HepG2 (cell line): ENCODE measurements around the gene HDLBP. TPM values are rescaled to one million over a fixed set of nuclear protein-coding genes. Genes with fewer than 3 reads are reported as not detected.
A peak's percentile ranks its signal among the peaks of the same experiment; 100 is the strongest.

Experiments used
- ADNP ChIP-seq: sonication (generic); formaldehyde crosslinking; IDR thresholded peaks from 2 replicates; pipeline ENCODE4 v1.4.0; 2020; ENCODE audit warnings: missing genetic modification reagents
- FOXA3 ChIP-seq: IDR thresholded peaks from 2 replicates; pipeline ENCODE4 v1.6.1; 2016; ENCODE audit warnings: missing genetic modification reagents, missing compliant biosample characterization
- HMG20A ChIP-seq: IDR thresholded peaks from 2 replicates; pipeline ENCODE4 v1.6.1; 2016; ENCODE audit warnings: borderline replicate concordance
- HOXA7 ChIP-seq: sonication (generic); formaldehyde crosslinking; IDR thresholded peaks from 2 replicates; pipeline ENCODE4 v1.8.1; 2022; ENCODE audit warnings: mild to moderate bottlenecking, missing genetic modification reagents, moderate library complexity
- IRF2 ChIP-seq: IDR thresholded peaks from 2 replicates; pipeline ENCODE4 v1.6.1; 2018; ENCODE audit warnings: missing genetic modification reagents, missing compliant biosample characterization
- JUND ChIP-seq: sonication (generic); formaldehyde crosslinking; IDR thresholded peaks from 2 replicates; pipeline ENCODE4 v1.8.0; 2022; ENCODE audit warnings: mild to moderate bottlenecking, missing genetic modification reagents
- MIER3 ChIP-seq: IDR thresholded peaks from 2 replicates; pipeline ENCODE4 v1.6.1; 2016; ENCODE audit warnings: missing compliant biosample characterization, borderline replicate concordance
- MTF1 ChIP-seq: sonication (generic); formaldehyde crosslinking; IDR thresholded peaks from 2 replicates; pipeline ENCODE4 v1.5.0; 2020; ENCODE audit warnings: missing genetic modification reagents
- NCOA5 ChIP-seq: sonication (generic); formaldehyde crosslinking; IDR thresholded peaks from 2 replicates; pipeline ENCODE4 v1.4.0; 2020; ENCODE audit warnings: missing genetic modification reagents
- ONECUT2 ChIP-seq: sonication (generic); formaldehyde crosslinking; IDR thresholded peaks from 2 replicates; pipeline ENCODE4 v1.4.0; 2020; ENCODE audit warnings: missing genetic modification reagents
- PCBP1 ChIP-seq: fragments of 200-400 bp; formaldehyde crosslinking; IDR thresholded peaks from 2 replicates; pipeline ENCODE4 v1.6.1; 2017; ENCODE audit warnings: mild to moderate bottlenecking, low read depth, low read length, borderline replicate concordance
- PITX1 ChIP-seq: sonication (generic); formaldehyde crosslinking; IDR thresholded peaks from 2 replicates; pipeline ENCODE4 v1.5.1; 2020; ENCODE audit warnings: mild to moderate bottlenecking, missing genetic modification reagents
- RFXANK ChIP-seq: IDR thresholded peaks from 2 replicates; pipeline ENCODE4 v1.6.1; 2016
- RNF2 ChIP-seq: fragments of 450-650 bp; conservative IDR thresholded peaks from 2 replicates; pipeline ENCODE4 v1.6.1; 2016; ENCODE audit warnings: low read depth
- SIX1 ChIP-seq: sonication (generic); formaldehyde crosslinking; IDR thresholded peaks from 2 replicates; pipeline ENCODE4 v1.4.0; 2020; ENCODE audit warnings: missing genetic modification reagents, borderline replicate concordance
- SMAD3 ChIP-seq: sonication (generic); formaldehyde crosslinking; IDR thresholded peaks from 2 replicates; pipeline ENCODE4 v1.4.0; 2020; ENCODE audit warnings: missing genetic modification reagents
- SNAI1 ChIP-seq: sonication (generic); formaldehyde crosslinking; IDR thresholded peaks from 2 replicates; pipeline ENCODE4 v1.5.0; 2020; ENCODE audit warnings: mild to moderate bottlenecking, missing genetic modification reagents, borderline replicate concordance
- TRIM24 ChIP-seq: sonication (generic); formaldehyde crosslinking; IDR thresholded peaks from 2 replicates; pipeline ENCODE4 v1.8.0; 2022; ENCODE audit warnings: mild to moderate bottlenecking, missing genetic modification reagents
- WIZ ChIP-seq: sonication (generic); formaldehyde crosslinking; IDR thresholded peaks from 2 replicates; pipeline ENCODE4 v1.5.1; 2020; ENCODE audit warnings: mild to moderate bottlenecking, missing genetic modification reagents
- ZBTB1 ChIP-seq: sonication (generic); formaldehyde crosslinking; IDR thresholded peaks from 2 replicates; pipeline ENCODE4 v1.4.0; 2020; ENCODE audit warnings: missing genetic modification reagents, borderline replicate concordance
- ZFP91 ChIP-seq: sonication (generic); formaldehyde crosslinking; IDR thresholded peaks from 2 replicates; pipeline ENCODE4 v1.9.0; 2022; ENCODE audit warnings: missing genetic modification reagents, mild to moderate bottlenecking, borderline replicate concordance
- ZNF383 ChIP-seq: sonication (generic); formaldehyde crosslinking; IDR thresholded peaks from 2 replicates; pipeline ENCODE4 v1.4.0; 2020; ENCODE audit warnings: missing genetic modification reagents, mild to moderate bottlenecking, borderline replicate concordance
- ZNF446 ChIP-seq: sonication (generic); formaldehyde crosslinking; IDR thresholded peaks from 2 replicates; pipeline ENCODE4 v1.5.0; 2020; ENCODE audit warnings: mild to moderate bottlenecking, missing genetic modification reagents
- ZNF543 ChIP-seq: sonication (generic); formaldehyde crosslinking; IDR thresholded peaks from 2 replicates; pipeline ENCODE4 v1.4.0; 2020; ENCODE audit warnings: mild to moderate bottlenecking, missing genetic modification reagents
- ZNF687 ChIP-seq: sonication (generic); formaldehyde crosslinking; IDR thresholded peaks from 2 replicates; pipeline ENCODE4 v1.5.1; 2020; ENCODE audit warnings: mild to moderate bottlenecking, missing genetic modification reagents, moderate library complexity
- polyA plus RNA-seq, 8 experiments: library from polyadenylated mRNA; depleted of rRNA in 3 of 8; stranded (reverse) in 7 of 8; unstranded in 1 of 8; fragments of >200 nt; fragmentation: Illumina TruSeq in 4 of 8; extraction: Trizol in 4 of 8; gene quantifications; 2 replicates each; pipeline versions ENCODE4 v1.2.1 to v1.2.3, GENCODE V29; 2011 to 2016; ENCODE audit warnings: low read depth in 4 of 8, missing spikeins in 1 of 8, mixed read lengths in 1 of 8; ENCODE audit not compliant: insufficient read depth in 1 of 8
- total RNA-seq, 5 experiments: library from RNA; depleted of rRNA; stranded (reverse); fragments of >200 nt; fragmentation: Illumina TruSeq; extraction: Trizol; gene quantifications; 2 replicates each; pipeline ENCODE4 v1.2.3, GENCODE V29; 2016; ENCODE audit warnings: low read depth in 1 of 5
- TF ChIP-seq, protein P1 (sequence below): sonication (generic); formaldehyde crosslinking; IDR thresholded peaks from 2 replicates; pipeline ENCODE4 v1.5.0; 2020; ENCODE audit warnings: missing genetic modification reagents

Gene HDLBP
- total and polyA plus RNA-seq, 2 of the 13 experiments (the other 11 are each of a cell fraction or from before 2014, with no cell fraction given): 464 to 707 TPM

DNA sequence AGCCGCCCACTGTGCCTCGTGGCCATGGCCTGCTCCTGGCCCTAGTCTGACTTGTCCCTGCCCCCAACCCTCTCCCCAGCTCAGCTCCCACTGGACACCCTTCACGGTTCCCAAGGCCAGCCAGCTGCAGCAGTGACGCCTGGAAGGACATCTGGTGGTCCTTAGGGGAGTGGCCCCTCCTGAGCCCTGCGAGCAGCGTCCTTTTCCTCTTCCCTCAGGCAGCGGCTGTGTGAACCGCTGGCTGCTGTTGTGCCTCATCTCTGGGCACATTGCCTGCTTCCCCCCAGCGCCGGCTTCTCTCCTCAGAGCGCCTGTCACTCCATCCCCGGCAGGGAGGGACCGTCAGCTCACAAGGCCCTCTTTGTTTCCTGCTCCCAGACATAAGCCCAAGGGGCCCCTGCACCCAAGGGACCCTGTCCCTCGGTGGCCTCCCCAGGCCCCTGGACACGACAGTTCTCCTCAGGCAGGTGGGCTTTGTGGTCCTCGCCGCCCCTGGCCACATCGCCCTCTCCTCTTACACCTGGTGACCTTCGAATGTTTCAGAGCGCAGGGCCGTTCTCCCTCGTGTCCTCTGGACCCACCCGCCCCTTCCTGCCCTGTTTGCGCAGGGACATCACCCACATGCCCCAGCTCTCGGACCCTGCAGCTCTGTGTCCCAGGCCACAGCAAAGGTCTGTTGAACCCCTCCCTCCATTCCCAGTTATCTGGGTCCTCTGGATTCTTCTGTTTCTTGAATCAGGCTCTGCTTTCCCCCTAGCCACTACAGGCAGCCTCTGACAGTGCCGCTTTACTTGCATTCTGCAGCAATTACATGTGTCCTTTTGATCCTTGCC is 91.2 kb downstream of the HDLBP start (continued):
- 0 out of 2 replicates have a peak, but pooled peaks have one; percentile 49 for TF ChIP-seq ZNF446 (CRISPR knock-in tag)
- no peak for TF ChIP-seq SNAI1 (CRISPR knock-in tag)
- peak; percentile 79 for TF ChIP-seq ZFP91 (CRISPR knock-in tag)
- TF ChIP-seq IRF2 (CRISPR knock-in tag): no peak
- peak; percentile 18; the same call in 1 of the 2 replicates for TF ChIP-seq SMAD3
- peak; percentile 55 for TF ChIP-seq PITX1 (CRISPR knock-in tag)
- TF ChIP-seq TRIM24 (CRISPR knock-in tag): no peak
- TF ChIP-seq FOXA3 (CRISPR knock-in tag): peak; percentile 34; the same call in 1 of the 2 replicates
- peak; percentile 5; the same call in 1 of the 2 replicates for TF ChIP-seq JUND (CRISPR knock-in tag)
- TF ChIP-seq NCOA5 (CRISPR knock-in tag): no peak
- TF ChIP-seq HOXA7 (CRISPR knock-in tag): no peak
- no peak; the same call in 1 of the 2 replicates for TF ChIP-seq ONECUT2 (CRISPR knock-in tag)
- TF ChIP-seq, protein P1, sequence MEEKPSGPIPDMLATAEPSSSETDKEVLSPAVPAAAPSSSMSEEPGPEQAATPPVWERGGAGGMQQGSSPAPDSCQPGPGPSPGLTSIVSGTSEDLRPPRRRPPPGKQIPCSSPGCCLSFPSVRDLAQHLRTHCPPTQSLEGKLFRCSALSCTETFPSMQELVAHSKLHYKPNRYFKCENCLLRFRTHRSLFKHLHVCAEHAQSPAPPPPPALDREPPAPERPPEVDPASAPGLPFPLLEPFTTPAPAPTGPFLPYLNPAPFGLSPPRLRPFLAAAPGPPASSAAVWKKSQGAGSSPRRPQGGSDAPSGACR (CRISPR knock-in tag): no peak
- TF ChIP-seq PCBP1: peak; percentile 74; the same call in 1 of the 2 replicates
- TF ChIP-seq MIER3 (CRISPR knock-in tag): no peak
- TF ChIP-seq HMG20A (CRISPR knock-in tag): no peak
- TF ChIP-seq ZNF383 (CRISPR knock-in tag): peak; percentile 49; the same call in 1 of the 2 replicates
- TF ChIP-seq ZNF543 (CRISPR knock-in tag): peak; percentile 64; the same call in 1 of the 2 replicates
- peak; percentile 98 for TF ChIP-seq ZNF687 (CRISPR knock-in tag)
- TF ChIP-seq ADNP (CRISPR knock-in tag): no peak
- TF ChIP-seq RFXANK (CRISPR knock-in tag): peak; percentile 9; the same call in 1 of the 2 replicates
- no peak for TF ChIP-seq RNF2
- no peak for TF ChIP-seq ZBTB1 (CRISPR knock-in tag)
- no peak for TF ChIP-seq MTF1 (CRISPR knock-in tag)
- peak; percentile 61; the same call in 1 of the 2 replicates for TF ChIP-seq SIX1
- TF ChIP-seq WIZ (CRISPR knock-in tag): peak; percentile 67; the same call in 1 of the 2 replicates
